H1 (cell line): ENCODE measurements around the gene MCC. TPM values are rescaled to one million over a fixed set of nuclear protein-coding genes. Genes with fewer than 3 reads are reported as not detected.
A peak's percentile ranks its signal among the peaks of the same experiment; 100 is the strongest.

ENCODE experiments used
- CTCF ChIA-PET: fragments of 300-600 bp; sonication (Branson Sonifier 250); formaldehyde crosslinking; loops from one replicate; lab custom pipeline; 2021; ENCODE audit not compliant: partially characterized antibody; lab: Charles Lee
- POLR2A ChIA-PET: fragments of 300-600 bp; sonication (Branson Sonifier 250); formaldehyde crosslinking; loops from one replicate; lab custom pipeline; 2021; ENCODE audit warnings: inconsistent platforms; ENCODE audit not compliant: partially characterized antibody; lab: Charles Lee
- DNase-seq, 2 experiments: peaks; one replicate each; pipeline versions ENCODE4 v3.0.0 to v3.0.0-alpha.2; 2010 to 2022; ENCODE audit warnings: low spot score in 2 of 2, low read depth in 1 of 2, mixed read lengths in 1 of 2
- FAIRE-seq: peaks from 2 replicates; lab custom pipeline; 2011; peaks lifted over from hg19 to GRCh38; lab: Jason Lieb, UNC
- H2AFZ ChIP-seq: 2 replicates; pipeline ENCODE4 v1.8.1; 2012; ENCODE audit warnings: low read length, inconsistent platforms
- H2AK5ac ChIP-seq: 2 replicates; pipeline ENCODE4 v1.6.1; 2013; ENCODE audit warnings: low read depth, low read length
- H2BK120ac ChIP-seq: replicated peaks from 2 replicates; pipeline ENCODE3; 2013; ENCODE audit warnings: low read depth, low read length, inconsistent platforms
- H2BK12ac ChIP-seq: 2 replicates; pipeline ENCODE4 v1.6.1; 2013; ENCODE audit warnings: low read depth, low read length
- H2BK15ac ChIP-seq: 2 replicates; pipeline ENCODE4 v1.6.1; 2013; ENCODE audit warnings: low read length
- H2BK20ac ChIP-seq: 2 replicates; pipeline ENCODE4 v1.6.1; 2013; ENCODE audit warnings: low read length
- H2BK5ac ChIP-seq: 2 replicates; pipeline ENCODE4 v1.6.1; 2013; ENCODE audit warnings: low read depth, low read length
- H3K14ac ChIP-seq: 2 replicates; pipeline ENCODE4 v1.6.1; 2013; ENCODE audit warnings: inconsistent platforms; ENCODE audit not compliant: insufficient read length
- H3K18ac ChIP-seq: 2 replicates; pipeline ENCODE4 v1.6.1; 2013; ENCODE audit warnings: low read length; ENCODE audit errors: extremely low read depth
- H3K23ac ChIP-seq: 2 replicates; pipeline ENCODE4 v1.6.1; 2013; ENCODE audit warnings: inconsistent platforms; ENCODE audit not compliant: insufficient read length
- H3K23me2 ChIP-seq: 2 replicates; pipeline ENCODE4 v1.6.1; 2013; ENCODE audit warnings: low read depth, low read length
- H3K27ac ChIP-seq: 2 replicates; pipeline ENCODE4 v1.6.1; 2011; ENCODE audit warnings: low read depth, low read length, inconsistent platforms
- H3K27me3 ChIP-seq, 4 experiments: replicated peaks in 1 of 4; 1 replicate in 1 of 4; 2 replicates in 3 of 4; pipeline versions ENCODE4 v1.6.1 to v1.8.1; 2011 to 2013; ENCODE audit warnings: low read length in 3 of 4, mild to moderate bottlenecking in 3 of 4, inconsistent platforms in 2 of 4, mixed read lengths in 2 of 4, moderate library complexity in 1 of 4; ENCODE audit not compliant: control insufficient read depth in 3 of 4, insufficient read depth in 3 of 4; ENCODE audit errors: extremely low read depth in 1 of 4
- H3K36me3 ChIP-seq, 4 experiments: 2 replicates each; pipeline versions ENCODE4 v1.6.1 to v1.8.1; 2011 to 2013; ENCODE audit warnings: mild to moderate bottlenecking in 4 of 4, low read length in 3 of 4, moderate library complexity in 2 of 4, control low read depth in 1 of 4, inconsistent platforms in 1 of 4; ENCODE audit not compliant: insufficient read depth in 4 of 4, control insufficient read depth in 2 of 4
- H3K4ac ChIP-seq: replicated peaks from 2 replicates; pipeline ENCODE3; 2013; ENCODE audit warnings: low read length, low read depth, mixed read lengths, inconsistent platforms; ENCODE audit not compliant: insufficient read length
- H3K4me1 ChIP-seq, 4 experiments: replicated peaks in 1 of 4; 1 replicate in 1 of 4; 2 replicates in 3 of 4; pipeline versions ENCODE4 v1.6.1 to v1.8.1; 2011 to 2013; ENCODE audit warnings: low read length in 3 of 4, inconsistent platforms in 2 of 4, mixed read lengths in 1 of 4; ENCODE audit not compliant: insufficient read depth in 4 of 4, control insufficient read depth in 3 of 4
- H3K4me2 ChIP-seq, 2 experiments: 2 replicates each; pipeline versions ENCODE4 v1.6.1 to v1.8.1; 2011 to 2013; ENCODE audit warnings: low read depth in 2 of 2, low read length in 2 of 2, control low read depth in 1 of 2, inconsistent platforms in 1 of 2, mild to moderate bottlenecking in 1 of 2; ENCODE audit not compliant: insufficient read depth in 1 of 2
- H3K4me3 ChIP-seq, 4 experiments: fragments of 200-600, 300-600 bp in 1 of 4; sonication (generic), shearing (Covaris generic), sonication (Bioruptor Twin) in 1 of 4; 2 replicates each; pipeline versions ENCODE4 v1.5.1 to v1.8.1; 2011 to 2016; ENCODE audit warnings: low read length in 4 of 4, low read depth in 3 of 4, control low read depth in 2 of 4, inconsistent platforms in 2 of 4, mild to moderate bottlenecking in 2 of 4, mixed read lengths in 1 of 4, moderate library complexity in 1 of 4; ENCODE audit not compliant: insufficient read depth in 2 of 4; ENCODE audit errors: extremely low read depth in 1 of 4
- H3K56ac ChIP-seq: replicated peaks from 2 replicates; pipeline ENCODE3; 2013; ENCODE audit warnings: low read depth, mild to moderate bottlenecking, mixed read lengths, low read length, inconsistent platforms; ENCODE audit not compliant: insufficient read length
- H3K79me1 ChIP-seq: 2 replicates; pipeline ENCODE4 v1.6.1; 2013; ENCODE audit warnings: low read depth, low read length, control low read depth
- H3K79me2 ChIP-seq, 2 experiments: 2 replicates each; pipeline versions ENCODE4 v1.6.1 to v1.8.1; 2012 to 2013; ENCODE audit warnings: low read length in 2 of 2, mild to moderate bottlenecking in 2 of 2, inconsistent platforms in 1 of 2; ENCODE audit not compliant: insufficient read depth in 2 of 2, control insufficient read depth in 1 of 2
- H3K9ac ChIP-seq, 4 experiments: replicated peaks in 1 of 4; 1 replicate in 1 of 4; 2 replicates in 3 of 4; pipeline versions ENCODE4 v1.6.1 to v1.8.1; 2011 to 2013; ENCODE audit warnings: low read depth in 3 of 4, low read length in 3 of 4, control low read depth in 2 of 4, mild to moderate bottlenecking in 2 of 4, moderate library complexity in 2 of 4, inconsistent platforms in 1 of 4; ENCODE audit errors: extremely low read depth in 1 of 4
- H3K9me3 ChIP-seq, 2 experiments: 2 replicates each; pipeline versions ENCODE4 v1.6.1 to v1.8.1; 2012 to 2013; ENCODE audit warnings: mild to moderate bottlenecking in 2 of 2, moderate library complexity in 2 of 2, control low read depth in 1 of 2, inconsistent platforms in 1 of 2, low read depth in 1 of 2, low read length in 1 of 2, mixed read lengths in 1 of 2; ENCODE audit not compliant: insufficient read depth in 2 of 2
- H4K20me1 ChIP-seq, 2 experiments: replicated peaks in 1 of 2; 2 replicates each; pipeline versions ENCODE3 to v1.8.1; 2011 to 2013; ENCODE audit warnings: inconsistent platforms in 2 of 2, low read length in 2 of 2, mild to moderate bottlenecking in 1 of 2; ENCODE audit not compliant: insufficient read depth in 2 of 2, control insufficient read depth in 1 of 2
- H4K5ac ChIP-seq: 2 replicates; pipeline ENCODE4 v1.6.1; 2013; ENCODE audit warnings: low read length, low read depth, mixed read lengths, inconsistent platforms; ENCODE audit not compliant: insufficient read length
- H4K8ac ChIP-seq: 2 replicates; pipeline ENCODE4 v1.8.0; 2013; ENCODE audit warnings: mild to moderate bottlenecking, moderate library complexity, low read length, inconsistent platforms; ENCODE audit not compliant: insufficient read depth; ENCODE audit errors: extremely low read depth
- H4K91ac ChIP-seq: replicated peaks from 2 replicates; pipeline ENCODE3; 2013; ENCODE audit warnings: low read length, mixed read lengths, inconsistent platforms; ENCODE audit not compliant: insufficient read length
- KDM1A ChIP-seq: fragments of 200-600, 300-600 bp; sonication (generic); IDR thresholded peaks from 2 replicates; pipeline ENCODE4 v1.7.1; 2016; ENCODE audit warnings: mild to moderate bottlenecking, low read length, borderline replicate concordance
- SAP30 ChIP-seq: fragments of 300-600 bp; sonication (generic); IDR thresholded peaks from 2 replicates; pipeline ENCODE4 v1.7.1; 2012; ENCODE audit warnings: low read length, moderate library complexity, mild to moderate bottlenecking, inconsistent platforms; ENCODE audit not compliant: insufficient read depth, insufficient replicate concordance
- TBP ChIP-seq: IDR thresholded peaks from 2 replicates; pipeline ENCODE4 v1.6.1; 2011; ENCODE audit warnings: low read depth, low read length, improper control_type of control experiment
- WGBS, 2 experiments: shearing (Covaris generic) in 1 of 2; methylation state at CpG; one replicate each; pipeline versions ENCODE4 v1.1.6 to v1.1.7; 2013 to 2015; ENCODE audit warnings: low lambda C conversion rate in 2 of 2, mixed read lengths in 2 of 2, inconsistent platforms in 1 of 2, low coverage in 1 of 2, missing lambda C conversion rate in 1 of 2; ENCODE audit not compliant: insufficient replicate concordance in 2 of 2, insufficient coverage in 1 of 2, insufficient read length in 1 of 2; ENCODE audit errors: extremely low coverage in 1 of 2, missing lambda C conversion rate in 1 of 2; 5-methylcytosine and 5-hydroxymethylcytosine counted together
- polyA plus RNA-seq, 7 experiments: library from polyadenylated mRNA; depleted of rRNA in 3 of 7; stranded (reverse) in 5 of 7; unstranded in 2 of 7; fragments of >200 nt in 5 of 7; fragments of 200-250 nt in 2 of 7; gene quantifications; 1 replicate in 5 of 7; 2 replicates in 1 of 7; 4 replicates in 1 of 7; pipeline versions ENCODE4 v1.2.1 to v1.2.3, GENCODE V29; 2011 to 2013; ENCODE audit warnings: missing spikeins in 2 of 7, mixed read lengths in 2 of 7
- total RNA-seq: library from RNA; stranded (reverse); fragmentation: NEBNext Ultra II Directional; extraction: Animal tissue kit (Norgen Biotek cat#: 25700); gene quantifications from 2 replicates; pipeline ENCODE4 v1.2.1, GENCODE V29; 2021
- TF ChIP-seq, protein P1 (sequence below): IDR thresholded peaks from 2 replicates; pipeline ENCODE4 v1.6.1; 2011; ENCODE audit warnings: low read depth, mild to moderate bottlenecking, low read length; ENCODE audit not compliant: insufficient read depth

Gene MCC
- total and polyA plus RNA-seq, 2 of the 8 experiments (the other 6 are each of a cell fraction or from before 2014, with no cell fraction given): 2.6 to 18.3 TPM

DNA sequence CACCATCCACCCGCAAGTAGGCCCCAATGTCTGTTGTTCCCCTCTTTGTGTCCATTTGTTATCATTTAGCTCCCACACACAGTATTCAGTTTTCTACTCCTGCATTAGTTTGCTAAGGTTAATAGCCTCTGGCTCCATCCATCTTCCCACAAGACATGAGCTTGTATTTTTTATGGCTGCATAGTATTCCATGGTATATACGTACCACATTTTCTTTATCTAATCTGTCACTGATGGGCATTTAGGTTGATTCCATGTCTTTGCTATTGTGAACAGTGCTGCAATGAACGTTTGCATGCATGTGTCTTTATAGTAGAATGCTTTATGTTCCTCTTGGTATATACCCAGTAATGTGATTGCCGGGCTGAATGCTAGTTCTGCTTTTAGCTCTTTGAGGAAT is 361.2 kb downstream of the MCC start:
- FAIRE-seq (no peak), DNase-seq (no peak)
- no peak overlapping the region for H4K8ac ChIP-seq
- no peak overlapping the region for H4K5ac ChIP-seq
- no peak overlapping the region for H3K56ac ChIP-seq
- 66% methylated on average over 4 of the region's 4 CpGs; no CpG with 5 or more reads in 1 of the 2 experiments for WGBS, 2 experiments
- no peak overlapping the region for H3K27ac ChIP-seq
- no peaks in the 10 kb centered on the region for H3K36me3 ChIP-seq
- CTCF ChIA-PET: interaction anchor here (0.7 kb wide), 1 partner anchor 210 kb away, joined by 3 read pairs; no protein-coding TSS in a partner anchor
- no peaks in the 10 kb centered on the region for H3K79me2 ChIP-seq
- H3K23ac ChIP-seq: no peak overlapping the region
- no peaks in the 10 kb centered on the region; the same call in 1 of the 2 replicates for H3K23me2 ChIP-seq
- H2BK12ac ChIP-seq: no peak overlapping the region
- H4K91ac ChIP-seq: no peak overlapping the region
- no peaks in the 10 kb centered on the region for H3K27me3 ChIP-seq
- H3K4ac ChIP-seq: no peak overlapping the region
- no peak overlapping the region for H2BK5ac ChIP-seq
- H2AFZ ChIP-seq: no peak overlapping the region
- no peak overlapping the region for H3K14ac ChIP-seq
- no peak overlapping the region for H2BK20ac ChIP-seq
- H4K20me1 ChIP-seq: peaks cover 1 to 2% of the 10 kb centered on the region in 2 experiments
- peaks cover 0 to 2% (median 0%) of the 10 kb centered on the region in 4 experiments; a peak in 1 of 7 replicates for H3K4me1 ChIP-seq
- no peak overlapping the region for H2BK120ac ChIP-seq
- H3K9me3 ChIP-seq: no peaks in the 10 kb centered on the region
- H3K9ac ChIP-seq: no peak overlapping the region
- POLR2A ChIA-PET: no interaction called here
- H2AK5ac ChIP-seq: no peak overlapping the region
- H3K4me3 ChIP-seq: no peak overlapping the region
- H2BK15ac ChIP-seq: no peak overlapping the region
- no peak overlapping the region for H3K4me2 ChIP-seq
- no peaks in the 10 kb centered on the region for H3K79me1 ChIP-seq
- H3K18ac ChIP-seq: no peak overlapping the region
- TF ChIP-seq KDM1A (peak; percentile 71; the same call in 1 of the 2 replicates), SAP30 (no peak), TBP (no peak)
- TF ChIP-seq, protein P1, sequence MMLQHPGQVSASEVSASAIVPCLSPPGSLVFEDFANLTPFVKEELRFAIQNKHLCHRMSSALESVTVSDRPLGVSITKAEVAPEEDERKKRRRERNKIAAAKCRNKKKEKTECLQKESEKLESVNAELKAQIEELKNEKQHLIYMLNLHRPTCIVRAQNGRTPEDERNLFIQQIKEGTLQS: no peak
- TF ChIP-seq, all 59 proteins: peak for 1
